Prostate gland (tissue), 2 donors: ENCODE measurements around the gene CD9. TPM values are rescaled to one million over a fixed set of nuclear protein-coding genes. Genes with fewer than 3 reads are reported as not detected.

Experiments used
- DNase-seq: peaks from one replicate; pipeline ENCODE4 v3.0.0-alpha.2; 2019; ENCODE audit warnings: low spot score
- H3K27ac ChIP-seq, 2 donors: fragments of 200-600 bp; sonication (generic); 2 replicates each; pipeline ENCODE4 v1.5.1; 2017 to 2019
- H3K27me3 ChIP-seq: fragments of 200-600 bp; sonication (generic); replicated peaks from 2 replicates; pipeline ENCODE4 v1.5.1; 2019; ENCODE audit not compliant: insufficient read depth
- H3K36me3 ChIP-seq, 2 donors: fragments of 200-600 bp; sonication (generic); 1 replicate in 1 of 2; 2 replicates in 1 of 2; pipeline versions ENCODE4 v1.5.1 to v1.8.1; 2017 to 2019
- H3K4me1 ChIP-seq: fragments of 200-600 bp; sonication (generic); replicated peaks from 2 replicates; pipeline ENCODE4 v1.5.1; 2019
- H3K4me3 ChIP-seq, 2 donors: fragments of 200-600 bp; sonication (generic); 2 replicates each; pipeline ENCODE4 v1.5.1; 2017 to 2019
- H3K9me3 ChIP-seq: fragments of 200-600 bp; sonication (generic); 2 replicates; pipeline ENCODE4 v1.5.1; 2017
- POLR2A ChIP-seq: fragments of 450-650 bp; IDR thresholded peaks from one replicate; pipeline ENCODE4 v1.6.1; 2016; ENCODE audit warnings: antibody characterized with exemption, mild to moderate bottlenecking
- POLR2AphosphoS5 ChIP-seq: sonication (generic); formaldehyde crosslinking; IDR thresholded peaks from one replicate; pipeline ENCODE4 v1.6.1; 2017; ENCODE audit warnings: antibody characterized with exemption
- WGBS: methylation state at CpG from one replicate; pipeline ENCODE4 v1.1.5; 2018; 5-methylcytosine and 5-hydroxymethylcytosine counted together
- intact Hi-C: fragments of 100-400 bp; cut with DNase I; formaldehyde crosslinking; loops from one replicate; pipeline ENCODE4 v1.14.2; 2022
- total RNA-seq, 2 donors: library from RNA; depleted of rRNA; stranded (reverse); fragments of >200 nt; gene quantifications; one replicate each; pipeline ENCODE4 v1.1.0, GENCODE V29; 2016
- TF ChIP-seq, protein P1 (sequence below), 4 experiments: fragments of 200-600 bp in 2 of 4; fragments of 450-650 bp in 2 of 4; sonication (generic) in 2 of 4; IDR thresholded peaks; 1 replicate in 3 of 4; 2 replicates in 1 of 4; pipeline ENCODE4 v1.5.1; 2016 to 2019; ENCODE audit warnings: antibody characterized with exemption in 4 of 4, mild to moderate bottlenecking in 2 of 4, moderate library complexity in 2 of 4

CD9 gene
- total RNA-seq, 2 donors from 2014 or later: 198 to 845 TPM

DNA sequence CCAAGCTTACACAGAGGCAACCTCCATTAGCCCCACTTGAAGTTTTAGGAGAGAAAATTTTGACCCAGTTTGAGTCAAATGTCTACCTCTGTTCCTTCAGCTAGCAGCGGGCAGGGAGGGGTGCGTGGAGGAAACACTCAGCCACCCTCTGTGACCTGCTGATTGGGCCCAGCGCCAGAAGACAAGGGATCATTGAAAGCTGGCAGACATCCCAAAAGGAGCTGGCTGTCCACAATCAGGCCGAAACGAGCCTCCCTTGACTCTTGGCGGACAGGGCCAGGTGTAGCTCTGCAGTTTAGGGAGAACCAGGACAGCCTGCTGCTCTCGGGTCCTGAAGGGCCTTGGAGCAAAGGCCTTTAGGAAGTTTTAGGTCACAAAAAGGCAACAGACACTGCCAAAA is 41.3 kb downstream of the CD9 start:
- peak; percentile 62 for DNase-seq
- TF ChIP-seq POLR2AphosphoS5: peak; percentile 27
- TF ChIP-seq, protein P1, sequence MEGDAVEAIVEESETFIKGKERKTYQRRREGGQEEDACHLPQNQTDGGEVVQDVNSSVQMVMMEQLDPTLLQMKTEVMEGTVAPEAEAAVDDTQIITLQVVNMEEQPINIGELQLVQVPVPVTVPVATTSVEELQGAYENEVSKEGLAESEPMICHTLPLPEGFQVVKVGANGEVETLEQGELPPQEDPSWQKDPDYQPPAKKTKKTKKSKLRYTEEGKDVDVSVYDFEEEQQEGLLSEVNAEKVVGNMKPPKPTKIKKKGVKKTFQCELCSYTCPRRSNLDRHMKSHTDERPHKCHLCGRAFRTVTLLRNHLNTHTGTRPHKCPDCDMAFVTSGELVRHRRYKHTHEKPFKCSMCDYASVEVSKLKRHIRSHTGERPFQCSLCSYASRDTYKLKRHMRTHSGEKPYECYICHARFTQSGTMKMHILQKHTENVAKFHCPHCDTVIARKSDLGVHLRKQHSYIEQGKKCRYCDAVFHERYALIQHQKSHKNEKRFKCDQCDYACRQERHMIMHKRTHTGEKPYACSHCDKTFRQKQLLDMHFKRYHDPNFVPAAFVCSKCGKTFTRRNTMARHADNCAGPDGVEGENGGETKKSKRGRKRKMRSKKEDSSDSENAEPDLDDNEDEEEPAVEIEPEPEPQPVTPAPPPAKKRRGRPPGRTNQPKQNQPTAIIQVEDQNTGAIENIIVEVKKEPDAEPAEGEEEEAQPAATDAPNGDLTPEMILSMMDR (IDR thresholded peaks at IDR 0.05): no peak
- no peak for TF ChIP-seq POLR2A
- Histone ChIP-seq H3K27me3 (no peaks in the 10 kb centered on the region), H3K27ac (peak overlapping the region; percentile 41 to 56), H3K9me3 (no peaks in the 10 kb centered on the region), H3K4me1 (peaks cover 14% of the 10 kb centered on the region), H3K4me3 (no peak overlapping the region), H3K36me3 (peaks cover 0 to 5% of the 10 kb centered on the region in 2 donors)
- 23% methylated on average over 7 of the region's 7 CpGs for WGBS
- intact Hi-C loops: no loop called here

DNA sequence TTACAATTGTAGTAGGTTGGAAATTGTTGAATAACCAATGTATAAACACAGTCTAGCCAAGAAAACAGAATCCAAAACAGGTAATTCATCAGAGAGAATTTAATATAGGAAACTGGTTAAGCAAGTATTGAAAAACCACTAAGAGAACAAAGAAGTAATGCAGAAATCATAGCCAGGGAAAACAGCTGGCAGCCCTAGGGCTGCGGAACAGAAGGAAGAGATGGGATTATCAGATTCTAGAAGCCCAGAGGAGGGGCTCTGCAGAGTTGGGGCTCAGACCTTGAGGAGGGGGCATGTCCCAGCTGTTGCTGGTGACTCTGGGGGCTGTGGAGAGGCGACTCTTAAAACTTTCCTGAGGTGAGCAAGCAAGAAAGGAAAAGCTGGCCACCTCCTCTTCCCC is 49.4 kb downstream of the CD9 start:
- H3K36me3 ChIP-seq: no peaks in the 10 kb centered on the region
- H3K4me1 ChIP-seq: no peaks in the 10 kb centered on the region
- TF ChIP-seq POLR2A (no peak), POLR2AphosphoS5 (no peak)
- TF ChIP-seq, protein P1 (IDR thresholded peaks at IDR 0.05): no peak
- intact Hi-C loops: no loop called here
- H3K27ac ChIP-seq: peak overlapping the region; percentile 38 to 42
- no peaks in the 10 kb centered on the region for H3K9me3 ChIP-seq
- WGBS: 38% methylated on average over 2 of the region's 2 CpGs
- no peak overlapping the region for H3K4me3 ChIP-seq
- no peak for DNase-seq
- no peaks in the 10 kb centered on the region for H3K27me3 ChIP-seq

DNA sequence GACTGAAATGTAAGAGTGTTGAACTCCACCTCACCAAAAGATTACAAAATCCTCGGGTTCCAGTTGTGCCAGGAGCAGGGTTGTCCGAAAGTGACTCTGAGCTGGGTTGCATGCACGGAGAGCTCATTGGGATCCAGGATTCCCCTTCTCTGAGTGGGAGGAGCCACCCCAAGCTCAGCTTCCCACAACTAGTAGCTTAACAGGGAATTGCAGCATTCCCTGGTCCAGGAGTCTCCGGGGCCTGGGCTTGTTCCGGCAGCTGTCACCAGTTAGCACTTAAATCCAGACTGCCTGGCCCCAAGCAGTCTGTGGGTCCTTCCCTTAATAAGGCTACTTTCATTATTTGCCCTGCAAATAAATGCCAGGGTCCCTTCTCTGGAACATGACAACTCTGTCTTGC is 50.1 kb downstream of the CD9 start:
- WGBS: 36% methylated on average over 5 of the region's 5 CpGs
- Histone ChIP-seq H3K36me3 (no peaks in the 10 kb centered on the region), H3K27me3 (no peaks in the 10 kb centered on the region), H3K4me1 (no peaks in the 10 kb centered on the region), H3K27ac (peak overlapping the region in 1 of 2 donors; percentile 38), H3K9me3 (no peaks in the 10 kb centered on the region), H3K4me3 (no peak overlapping the region)
- TF ChIP-seq POLR2AphosphoS5 (no peak), POLR2A (no peak)
- TF ChIP-seq, protein P1 (IDR thresholded peaks at IDR 0.05): no peak
- no peak for DNase-seq
- intact Hi-C loops: no loop called here

DNA sequence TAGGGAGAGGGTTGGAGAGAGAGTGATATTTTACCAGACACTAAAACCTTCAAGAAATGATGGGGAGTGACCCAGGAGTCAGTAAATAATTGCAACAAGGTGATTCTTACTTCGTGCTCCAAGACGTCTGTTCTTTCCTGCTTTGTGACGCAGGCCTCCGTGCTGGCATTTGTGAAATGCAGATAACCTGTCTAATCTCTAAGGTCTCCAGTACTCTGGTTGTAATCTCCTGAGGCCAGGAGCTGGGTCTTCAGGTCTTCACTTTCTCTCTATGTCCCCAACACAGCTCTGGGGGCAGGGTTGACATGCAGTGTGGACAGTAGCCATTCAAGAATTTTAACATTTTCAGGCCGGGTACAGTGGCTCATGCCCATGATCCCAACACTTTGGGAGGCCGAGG is 53.1 kb downstream of the CD9 start:
- H3K27me3 ChIP-seq: no peaks in the 10 kb centered on the region
- H3K36me3 ChIP-seq: no peaks in the 10 kb centered on the region
- no peak overlapping the region for H3K27ac ChIP-seq
- no peaks in the 10 kb centered on the region for H3K4me1 ChIP-seq
- intact Hi-C loops: no loop called here
- WGBS: 75% methylated on average over 6 of the region's 6 CpGs
- TF ChIP-seq, protein P1 (IDR thresholded peaks at IDR 0.05): no peak
- TF ChIP-seq POLR2AphosphoS5 (no peak), POLR2A (no peak)
- no peak for DNase-seq
- H3K4me3 ChIP-seq: no peak overlapping the region
- no peaks in the 10 kb centered on the region for H3K9me3 ChIP-seq

DNA sequence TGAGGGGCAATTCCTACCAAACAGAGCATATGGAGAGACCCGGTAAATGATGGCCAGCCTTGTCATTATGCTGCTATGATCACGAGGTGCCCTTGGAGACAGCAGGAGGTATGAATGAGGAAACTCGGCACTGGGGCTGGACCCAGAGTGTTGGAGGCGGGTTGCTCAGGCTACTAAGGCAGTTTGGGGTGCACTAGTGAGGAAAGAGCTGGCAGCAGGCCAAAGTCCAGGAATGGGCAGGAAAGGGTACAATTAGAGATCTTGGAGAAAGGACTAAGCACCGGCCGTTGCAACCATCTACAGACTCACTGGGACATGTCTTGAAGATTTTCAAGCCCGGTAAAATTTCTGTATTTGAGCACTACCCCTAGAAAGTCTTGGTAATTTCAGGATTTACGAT is 54.3 kb downstream of the CD9 start:
- no peaks in the 10 kb centered on the region for H3K4me1 ChIP-seq
- no peaks in the 10 kb centered on the region for H3K9me3 ChIP-seq
- TF ChIP-seq POLR2A: no peak
- TF ChIP-seq, protein P1 (IDR thresholded peaks at IDR 0.05): no peak
- no peak for TF ChIP-seq POLR2AphosphoS5
- no peak for DNase-seq
- intact Hi-C loops: no loop called here
- H3K27me3 ChIP-seq: no peaks in the 10 kb centered on the region
- no peak overlapping the region for H3K4me3 ChIP-seq
- no peaks in the 10 kb centered on the region for H3K36me3 ChIP-seq
- no peak overlapping the region for H3K27ac ChIP-seq
- WGBS: 88% methylated on average over 8 of the region's 8 CpGs
